EH (cell line): ENCODE results near the gene LYRM4.

Experiments used
- DNase-seq: peaks from one replicate; pipeline ENCODE4 v3.0.0-alpha.2; 2015; ENCODE audit warnings: low read depth

Gene LYRM4

DNA sequence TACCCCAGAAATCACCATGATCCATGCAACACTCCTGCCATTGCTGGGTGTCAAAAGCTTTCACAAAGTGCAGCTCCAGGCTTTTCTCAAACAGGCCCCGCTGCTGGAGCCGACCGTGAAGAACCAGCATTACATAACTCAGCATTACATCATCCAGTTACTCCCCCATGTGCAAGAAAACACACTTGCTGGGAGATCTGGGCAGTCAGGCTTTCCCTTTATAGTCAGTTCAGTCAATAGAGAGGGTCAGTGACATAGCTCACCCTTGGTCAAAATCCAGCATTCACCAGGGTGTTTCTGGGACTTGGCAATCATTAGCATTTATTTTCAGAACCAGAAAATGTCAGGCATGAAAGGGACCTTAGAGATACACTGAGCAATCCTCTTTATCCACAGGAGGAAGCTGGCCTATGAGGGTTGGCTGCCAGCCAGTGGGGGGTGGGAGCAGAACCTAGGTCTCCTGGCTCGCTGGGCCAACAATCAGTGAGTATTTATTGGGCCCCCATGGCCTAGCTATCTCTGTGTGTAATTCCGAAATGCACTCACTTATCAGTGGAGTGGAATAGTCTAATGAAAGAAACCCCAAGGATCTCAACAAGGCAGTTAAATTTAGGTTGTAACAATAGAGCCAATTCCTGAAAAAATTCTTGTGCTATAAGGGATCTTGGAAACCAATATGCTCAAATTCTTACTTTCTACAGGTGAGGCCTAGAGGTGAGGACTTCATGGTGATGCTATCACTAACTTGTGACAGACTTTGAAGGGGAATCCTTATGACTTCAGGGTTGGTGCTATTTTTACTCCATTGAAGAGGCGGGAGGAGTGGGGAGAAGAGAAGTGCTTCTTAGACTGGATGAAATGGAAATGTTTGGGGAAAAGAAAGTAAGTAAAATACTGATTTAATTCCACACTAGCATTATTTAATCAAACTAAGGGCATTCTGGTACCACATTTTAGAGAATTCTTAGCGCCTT, 54.6 kb downstream of the LYRM4 start:
- peak; percentile 87 for DNase-seq

DNA sequence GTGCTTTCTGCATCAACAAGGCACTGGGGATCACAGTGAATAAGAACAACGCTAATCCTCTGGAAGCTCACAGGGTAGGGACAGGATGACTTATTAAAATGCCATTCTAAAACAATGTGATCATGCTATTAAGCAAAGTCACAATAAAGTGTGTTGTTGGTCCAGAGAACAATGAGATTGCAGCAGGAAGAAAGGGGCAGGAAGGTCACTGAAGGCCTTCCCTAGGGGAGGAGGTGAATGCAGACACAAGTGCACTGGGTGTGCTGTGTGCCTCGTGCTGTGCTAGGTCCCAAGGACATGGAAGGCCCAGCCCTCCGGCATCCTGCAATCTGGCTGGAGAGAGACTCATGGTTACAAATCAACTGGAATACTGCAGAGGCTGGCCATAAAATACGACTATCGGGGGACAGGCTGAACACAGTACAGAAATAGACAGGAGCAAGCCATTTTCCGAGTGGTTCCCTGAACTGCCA, 55.7 kb downstream of the LYRM4 start:
- peak; percentile 57 for DNase-seq

DNA sequence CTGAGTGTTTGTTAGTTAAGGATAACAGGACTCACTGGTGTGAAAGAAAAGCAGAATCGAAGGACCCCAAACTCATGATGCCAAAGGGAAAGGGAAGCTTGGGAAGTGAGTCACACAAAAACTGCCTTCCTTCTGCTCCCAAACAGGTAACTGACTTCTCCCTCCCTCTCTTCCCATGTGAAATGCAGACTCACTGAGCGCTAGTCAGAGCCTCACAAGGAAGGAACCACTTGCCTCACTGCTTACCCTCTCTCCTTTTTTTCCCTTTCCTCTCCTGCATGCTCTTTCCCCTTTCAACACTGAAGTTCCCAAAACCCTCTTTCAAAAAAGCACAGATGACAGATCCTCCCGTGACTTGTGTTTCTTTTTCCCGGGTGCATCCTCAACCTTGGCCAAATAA, 56.4 kb downstream of the LYRM4 start:
- DNase-seq = no peak

GRCh38 chr6:5203546-5203945, 57.2 kb downstream of the LYRM4 start:
- DNase-seq = no peak

GRCh38 chr6:5202941-5203340, 57.8 kb downstream of the LYRM4 start:
- DNase-seq = no peak

DNA sequence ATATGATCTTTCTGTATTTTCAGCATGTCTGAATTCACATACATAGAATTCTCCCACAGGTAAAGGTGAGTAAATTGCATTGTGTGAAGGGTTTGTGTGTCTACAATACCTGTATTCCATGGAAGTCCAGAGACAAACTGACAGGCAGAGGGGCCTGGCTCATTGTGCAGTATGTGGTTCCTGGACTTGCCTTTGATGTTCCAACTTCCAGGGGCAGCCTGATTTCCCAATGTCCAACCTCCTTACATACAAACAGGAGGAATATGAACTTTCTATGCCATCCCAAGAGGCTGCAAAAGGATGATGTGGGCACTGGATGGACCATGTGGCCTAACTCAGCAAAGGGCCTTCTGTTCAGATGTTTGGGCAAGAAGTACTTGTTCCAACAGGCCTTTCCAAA, 58.5 kb downstream of the LYRM4 start:
- no peak for DNase-seq

DNA sequence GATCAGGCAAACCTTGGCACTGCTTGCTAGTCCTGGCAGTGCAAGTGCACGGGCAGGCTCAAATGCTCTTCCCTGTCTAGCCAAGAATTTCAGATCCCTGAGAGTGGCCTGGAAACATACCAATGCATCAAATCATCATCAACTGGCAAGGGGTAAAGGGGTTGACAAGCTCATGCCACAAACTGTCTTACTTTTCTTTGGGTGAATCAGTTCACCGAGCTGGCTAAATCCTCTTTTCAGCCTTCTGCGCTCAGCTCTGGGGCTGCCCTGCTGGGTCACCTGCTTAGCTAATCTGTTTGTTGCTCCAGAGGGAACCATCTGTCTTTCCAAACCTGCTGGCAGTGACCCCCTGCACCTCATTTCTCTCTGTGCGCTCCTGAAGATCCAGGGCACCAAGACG, 59.5 kb downstream of the LYRM4 start:
- DNase-seq = peak; percentile 72

GRCh38 chr6:5199702-5200101, 61.0 kb downstream of the LYRM4 start:
- DNase-seq = no peak

GRCh38 chr6:5199283-5199682, 61.5 kb downstream of the LYRM4 start:
- DNase-seq = no peak

DNA sequence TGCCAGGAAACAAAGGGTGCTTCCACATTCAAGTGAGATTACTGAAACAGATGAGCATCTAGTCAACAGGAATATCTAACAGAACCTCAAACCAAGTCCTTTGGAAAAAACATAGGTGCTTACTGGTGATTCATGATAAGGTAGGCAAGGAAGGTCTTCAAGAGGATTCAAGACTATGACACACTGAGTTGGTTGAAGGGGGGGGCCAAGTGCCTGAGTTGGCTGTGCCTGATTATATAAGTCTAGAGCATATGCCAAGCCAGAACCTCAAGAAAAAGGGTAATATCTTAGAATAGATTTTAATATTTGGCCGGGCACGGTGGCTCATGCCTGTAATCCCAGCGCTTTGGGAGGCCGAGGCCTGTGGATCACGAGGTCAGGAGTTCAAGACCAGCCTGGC, 63.7 kb downstream of the LYRM4 start:
- DNase-seq = no peak

- no peak for DNase-seq
Observed at GRCh38 chr6:5192135-5192794, 68.5 kb downstream of the LYRM4 start.

DNA sequence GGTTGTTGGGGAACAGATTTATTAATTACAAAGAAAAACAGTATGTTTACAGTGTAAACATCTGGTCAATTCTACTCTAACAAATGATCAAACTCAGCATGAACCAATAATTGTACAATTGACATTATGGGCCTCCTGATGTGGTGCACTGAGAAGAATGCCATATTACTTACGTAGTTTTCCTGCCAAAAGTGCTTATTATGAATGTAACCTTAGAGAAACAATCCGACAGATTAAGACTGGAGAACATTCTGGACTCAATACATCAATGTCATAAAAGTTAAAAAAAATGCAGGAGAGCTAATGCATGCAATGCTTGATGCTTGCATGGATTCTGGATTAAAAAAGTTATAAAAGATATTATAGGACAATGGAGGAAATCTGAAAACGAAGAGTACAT, 69.0 kb downstream of the LYRM4 start:
- DNase-seq = no peak

DNA sequence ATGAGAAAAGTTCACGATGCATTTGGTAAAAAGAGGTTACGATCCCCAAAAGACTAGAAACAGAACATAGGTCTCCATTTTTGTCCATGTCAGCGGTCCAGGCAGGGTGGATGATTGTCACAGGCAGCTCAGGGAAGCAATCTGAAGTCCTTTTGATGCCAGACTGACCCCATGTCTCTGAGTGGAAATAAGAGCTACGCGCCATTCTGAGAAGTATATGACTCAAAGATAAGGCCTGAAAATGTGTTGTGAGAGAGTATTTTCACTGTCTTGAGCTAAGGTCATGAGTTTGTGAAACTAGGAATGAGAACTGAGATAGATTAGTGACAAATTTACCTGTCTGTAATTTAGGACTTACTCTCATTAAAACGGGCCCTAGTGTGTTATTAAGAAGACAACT, 69.5 kb downstream of the LYRM4 start:
- no peak for DNase-seq

- DNase-seq = peak; percentile 99
Observed at GRCh38 chr6:5190507-5190906, 70.2 kb downstream of the LYRM4 start.

GRCh38 chr6:5188646-5189045, 72.1 kb downstream of the LYRM4 start:
- no peak for DNase-seq

DNA sequence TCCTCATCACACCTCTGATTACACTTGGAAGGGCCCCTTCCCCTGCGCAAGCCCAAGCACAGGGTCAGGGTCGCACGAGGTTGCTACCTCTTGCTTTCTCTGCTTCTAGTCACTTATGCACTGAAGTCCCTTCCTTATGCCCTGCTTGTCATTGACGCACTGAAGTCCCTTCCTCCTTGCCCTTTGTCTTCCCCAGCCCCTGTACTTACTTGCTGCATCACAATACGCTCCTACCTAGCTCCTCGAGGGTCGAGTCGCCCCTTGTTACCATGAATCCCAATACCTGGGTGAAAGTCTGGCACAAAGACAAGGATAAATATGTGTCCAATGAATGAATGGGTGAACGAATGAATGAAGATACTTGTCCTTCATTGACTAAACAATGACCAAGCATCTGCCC, 75.9 kb downstream of the LYRM4 start:
- DNase-seq = no peak

DNA sequence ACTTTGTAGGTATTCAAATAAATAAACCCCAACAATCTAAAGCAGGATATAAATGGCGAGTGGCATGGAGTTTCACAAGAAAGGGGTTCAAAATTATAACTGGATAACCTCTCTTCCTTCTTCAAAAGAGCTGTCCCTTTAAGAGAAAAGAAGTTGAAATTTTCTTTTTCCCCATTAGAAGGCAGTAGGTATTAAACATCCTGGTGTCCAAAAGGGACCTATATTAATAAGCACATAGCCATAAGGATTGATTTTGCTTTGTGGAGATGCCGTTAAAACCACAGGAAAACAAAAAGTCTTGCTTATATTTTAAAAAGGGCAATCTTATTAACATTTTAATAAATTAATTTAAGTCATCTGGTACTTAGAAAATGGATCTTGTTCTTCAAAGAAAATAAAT, 76.5 kb downstream of the LYRM4 start:
- peak; percentile 36 for DNase-seq

DNA sequence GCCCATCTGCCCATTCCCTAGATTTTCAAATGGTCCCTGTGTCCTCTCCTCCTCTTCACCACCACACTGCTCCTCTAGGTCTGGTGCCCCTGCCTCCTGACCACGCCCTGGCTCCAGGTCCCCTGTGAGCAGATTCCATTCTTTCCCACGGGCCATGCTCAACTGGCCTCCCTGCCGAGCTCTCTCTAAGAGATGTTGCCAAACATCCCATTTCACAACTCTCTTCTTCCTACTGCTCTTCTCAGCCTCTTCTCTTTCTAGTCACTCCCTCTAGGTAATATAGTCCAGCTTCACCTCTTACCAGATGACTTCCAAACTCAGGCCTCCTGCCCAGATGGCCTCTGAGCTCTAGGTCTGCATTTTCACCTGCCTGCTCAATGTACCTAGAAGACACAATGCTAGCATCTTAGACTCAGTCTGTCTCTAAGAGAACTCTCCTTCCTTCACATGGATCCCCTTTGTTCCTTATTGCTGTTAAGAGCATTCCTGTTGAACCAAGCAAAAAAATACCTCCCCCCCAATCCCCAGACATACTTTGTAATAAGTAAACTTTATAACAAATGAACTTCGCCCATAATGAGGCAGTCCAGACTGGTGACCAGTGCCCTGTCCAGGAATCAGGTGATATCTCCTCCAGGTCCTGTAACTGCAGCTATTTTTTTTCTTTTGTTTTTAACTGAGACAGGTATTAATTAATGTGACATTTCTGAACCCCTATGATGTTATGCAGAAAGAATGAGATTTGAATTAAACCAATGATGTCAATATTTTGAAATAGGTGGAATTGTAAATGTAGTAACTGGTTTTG, 79.0 kb downstream of the LYRM4 start:
- peak; percentile 30 for DNase-seq

DNA sequence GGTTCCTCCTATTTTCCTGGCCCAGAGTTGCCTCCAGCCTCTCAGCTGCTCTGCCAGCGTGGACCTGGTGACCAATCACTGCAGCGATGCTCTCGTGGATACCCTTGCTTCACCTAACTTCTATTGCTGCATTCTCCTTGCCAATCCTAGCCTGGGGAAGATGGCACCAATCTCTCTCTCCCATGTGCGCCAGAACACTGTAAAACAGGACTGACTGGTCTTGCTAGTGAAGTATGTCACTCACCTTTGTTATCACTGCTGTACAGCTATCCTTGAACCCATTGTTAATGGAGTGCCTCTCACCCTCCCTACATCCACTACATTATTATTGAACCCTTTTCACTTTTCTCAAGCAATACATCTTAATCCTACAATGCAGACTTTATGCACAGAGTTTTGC, 80.1 kb downstream of the LYRM4 start:
- DNase-seq = no peak

DNA sequence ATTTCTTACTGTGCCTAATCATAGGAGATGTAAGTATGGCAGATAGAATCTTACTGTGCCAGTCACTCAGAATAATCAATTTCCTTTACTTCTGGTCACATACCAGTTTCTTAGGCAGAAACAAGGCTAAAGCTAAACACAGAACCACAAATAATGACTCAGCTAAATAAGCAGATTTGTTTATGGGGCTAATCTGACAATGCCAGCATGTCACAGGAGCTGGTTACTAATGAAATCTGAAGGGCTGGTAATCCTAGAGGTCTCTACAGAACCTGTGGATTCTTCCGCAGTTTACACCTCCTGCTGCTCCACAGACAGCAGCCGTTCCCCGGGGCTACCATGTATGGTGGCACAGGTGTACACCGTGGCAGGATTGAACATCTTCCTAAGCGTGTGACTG, 80.8 kb downstream of the LYRM4 start:
- DNase-seq = peak; percentile 22

- DNase-seq = no peak
Observed at GRCh38 chr6:5178806-5179205, 81.9 kb downstream of the LYRM4 start.

- DNase-seq = no peak
Observed at GRCh38 chr6:5175635-5176034, 85.1 kb downstream of the LYRM4 start.
